HuH-7 (cell line): ENCODE data around the gene MAD2L2.

ENCODE experiments used
- DNase-seq: peaks from one replicate; pipeline ENCODE4 v3.0.0; 2011; ENCODE audit warnings: low spot score

The MAD2L2 gene

DNA sequence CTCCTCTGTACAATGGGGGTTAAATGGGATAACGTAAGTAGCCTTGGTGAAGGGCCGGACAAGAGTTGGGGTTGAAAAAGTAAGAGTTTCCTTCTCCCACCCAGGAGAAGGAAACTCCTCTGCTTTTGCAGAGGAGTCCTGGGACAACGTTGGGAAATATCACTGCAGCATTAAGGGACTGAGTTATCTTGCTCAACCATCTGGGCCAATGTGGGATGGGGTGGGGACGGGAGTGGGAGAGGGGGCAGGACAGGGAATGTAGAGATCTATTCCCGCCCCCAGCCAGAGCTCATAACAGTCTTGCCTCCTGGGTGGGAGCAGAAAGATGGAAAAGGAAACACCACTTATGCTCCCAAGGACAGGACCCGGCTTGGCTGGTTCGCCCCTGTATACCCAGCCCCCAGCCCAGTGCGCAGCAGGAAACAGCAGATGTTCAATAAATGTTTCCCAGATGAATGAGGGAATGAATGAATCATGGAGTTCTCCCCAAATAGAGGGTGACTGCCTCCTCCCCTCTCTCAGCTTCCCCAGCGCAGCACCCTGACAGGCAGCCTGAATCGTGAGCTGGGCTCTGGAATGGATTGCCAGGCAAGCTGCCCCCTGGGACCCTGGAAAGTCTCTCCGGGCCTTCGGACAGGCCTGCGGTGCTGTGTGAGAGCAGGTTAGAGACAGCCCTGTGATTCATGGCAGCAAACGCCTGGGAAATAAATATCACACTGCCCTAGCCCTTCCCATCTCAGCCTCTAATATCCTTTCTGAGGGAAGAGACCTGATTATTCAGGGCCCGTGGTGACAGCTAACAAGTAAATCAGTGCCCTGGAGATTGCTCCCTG lies 51.5 kb downstream of the MAD2L2 start:
- DNase-seq = no peak

DNA sequence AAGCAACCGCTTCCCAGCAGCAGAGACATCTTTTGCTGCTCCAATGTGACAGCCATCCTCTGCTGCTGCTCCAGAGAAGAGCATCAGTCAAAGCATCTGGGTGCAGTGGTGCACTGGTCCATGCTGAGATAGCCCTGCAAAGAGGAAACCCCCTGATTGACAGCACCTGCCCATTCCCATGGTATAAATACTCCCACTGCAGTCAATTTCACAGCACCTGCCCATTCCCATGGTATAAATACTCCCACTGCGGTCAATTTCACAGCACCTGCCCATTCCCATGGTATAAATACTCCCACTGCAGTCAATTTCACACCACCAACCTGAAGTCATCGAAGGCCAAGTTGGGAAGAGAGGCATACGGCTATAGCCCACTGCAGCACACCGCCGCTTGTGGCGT lies 52.2 kb downstream of the MAD2L2 start:
- no peak for DNase-seq

DNA sequence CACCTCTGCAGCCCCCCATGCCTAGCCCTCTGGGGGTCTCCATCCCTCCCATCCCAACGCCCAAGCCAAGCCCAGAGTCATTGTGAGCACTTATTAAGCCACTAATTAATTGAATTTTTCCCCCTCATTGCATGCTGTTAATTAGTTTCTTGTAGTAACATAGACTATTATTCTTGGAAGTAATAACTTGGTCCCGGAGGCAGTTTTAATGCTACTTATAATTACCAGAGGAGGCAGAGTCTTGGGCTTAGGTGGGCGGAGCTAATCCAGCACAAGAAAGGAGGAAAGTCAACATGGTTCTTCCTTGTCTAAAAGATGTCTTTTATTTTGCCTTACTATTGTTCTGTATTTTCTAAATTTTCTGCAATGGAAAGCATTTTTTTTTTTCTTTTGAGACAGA lies 54.4 kb downstream of the MAD2L2 start:
- no peak for DNase-seq
